IPS-18c (cell line): ENCODE data around the gene LDLRAD4.

ENCODE experiments used
- H3K4me3 ChIP-seq: 2 replicates; pipeline ENCODE4 v1.7.0; 2013; ENCODE audit warnings: low read depth, mild to moderate bottlenecking, low read length, moderate library complexity; ENCODE audit not compliant: insufficient read depth
- H3K9me3 ChIP-seq: one replicate; pipeline ENCODE4 v1.6.1; 2013; ENCODE audit warnings: mild to moderate bottlenecking, low read length, moderate library complexity; ENCODE audit not compliant: control insufficient read depth, insufficient read depth

The LDLRAD4 gene

GRCh38 chr18:13236411-13236810 lies 17.9 kb downstream of the LDLRAD4 start:
- Histone ChIP-seq H3K4me3 (no peak overlapping the region), H3K9me3 (no peaks in the 10 kb centered on the region)

- H3K9me3 ChIP-seq = no peaks in the 10 kb centered on the region
- no peak overlapping the region for H3K4me3 ChIP-seq
These were observed 18.5 kb downstream of the LDLRAD4 start for GRCh38 chr18:13237073-13237472.

- H3K4me3 ChIP-seq = no peak overlapping the region
- no peaks in the 10 kb centered on the region for H3K9me3 ChIP-seq
These were observed 19.1 kb downstream of the LDLRAD4 start for GRCh38 chr18:13237641-13238040.

GRCh38 chr18:13239171-13239956 lies 20.8 kb downstream of the LDLRAD4 start:
- Histone ChIP-seq H3K4me3 (no peak overlapping the region), H3K9me3 (no peaks in the 10 kb centered on the region)

- Histone ChIP-seq H3K4me3 (no peak overlapping the region), H3K9me3 (no peaks in the 10 kb centered on the region)
These were observed 21.6 kb downstream of the LDLRAD4 start for GRCh38 chr18:13240060-13240725.

- H3K9me3 ChIP-seq = no peaks in the 10 kb centered on the region
- no peak overlapping the region for H3K4me3 ChIP-seq
These were observed 22.7 kb downstream of the LDLRAD4 start for GRCh38 chr18:13241083-13241892.

GRCh38 chr18:13241893-13242175 lies 23.3 kb downstream of the LDLRAD4 start:
- no peak overlapping the region for H3K4me3 ChIP-seq
- no peaks in the 10 kb centered on the region for H3K9me3 ChIP-seq

GRCh38 chr18:13242797-13243196 lies 24.2 kb downstream of the LDLRAD4 start:
- Histone ChIP-seq H3K9me3 (no peaks in the 10 kb centered on the region), H3K4me3 (no peak overlapping the region)

- Histone ChIP-seq H3K9me3 (no peaks in the 10 kb centered on the region), H3K4me3 (no peak overlapping the region)
These were observed 24.8 kb downstream of the LDLRAD4 start for GRCh38 chr18:13243363-13243762.

- no peak overlapping the region for H3K4me3 ChIP-seq
- no peaks in the 10 kb centered on the region for H3K9me3 ChIP-seq
These were observed 25.6 kb downstream of the LDLRAD4 start for GRCh38 chr18:13244135-13244534.

- Histone ChIP-seq H3K4me3 (no peak overlapping the region), H3K9me3 (peaks cover under 1% of the 10 kb centered on the region)
These were observed 27.0 kb downstream of the LDLRAD4 start for GRCh38 chr18:13245481-13246000.

GRCh38 chr18:13246121-13246520 lies 27.6 kb downstream of the LDLRAD4 start:
- Histone ChIP-seq H3K9me3 (peaks cover 3% of the 10 kb centered on the region), H3K4me3 (no peak overlapping the region)

- Histone ChIP-seq H3K4me3 (no peak overlapping the region), H3K9me3 (peaks cover 3% of the 10 kb centered on the region)
These were observed 28.0 kb downstream of the LDLRAD4 start for GRCh38 chr18:13246591-13246990.

- no peak overlapping the region for H3K4me3 ChIP-seq
These were observed 28.9 kb downstream of the LDLRAD4 start for GRCh38 chr18:13247506-13247905.

GRCh38 chr18:13252686-13253410 lies 34.3 kb downstream of the LDLRAD4 start:
- Histone ChIP-seq H3K9me3 (peaks cover 3% of the 10 kb centered on the region), H3K4me3 (no peak overlapping the region)

More at GRCh38 chr18:13247506-13247905, 28.9 kb downstream of the LDLRAD4 start:
- H3K9me3 ChIP-seq = peaks cover 3% of the 10 kb centered on the region

GRCh38 chr18:13253786-13254688 lies 35.5 kb downstream of the LDLRAD4 start:
- Histone ChIP-seq H3K9me3 (peaks cover 3% of the 10 kb centered on the region), H3K4me3 (no peak overlapping the region)
